ENCODE data around the gene SCRN3.

Gene SCRN3

DNA sequence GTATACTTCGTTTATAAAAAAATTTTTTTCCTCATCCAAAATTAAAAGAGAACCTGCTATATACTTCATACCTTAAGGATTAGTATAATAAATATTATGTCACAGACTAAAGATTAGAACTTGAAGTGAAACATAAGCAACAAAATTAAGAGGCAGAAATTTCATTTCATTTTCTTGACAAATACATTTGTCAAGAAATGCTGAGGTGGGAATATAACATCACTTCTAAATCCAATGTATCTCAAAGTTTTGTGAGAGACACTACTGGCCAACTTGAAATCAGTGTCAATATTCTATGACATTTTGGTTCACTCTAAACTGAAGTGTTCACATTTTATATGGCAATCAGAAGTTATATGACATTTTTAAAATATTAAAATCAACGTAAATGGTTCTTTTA, 43.8 kb downstream of the SCRN3 start:
- no peak for ATAC-seq
- no peak overlapping the region for H3K4me3 Mint-ChIP-seq
- no peak overlapping the region for H3K27ac Mint-ChIP-seq
- no peaks in the 10 kb centered on the region for H3K4me1 Mint-ChIP-seq
- H3K36me3 Mint-ChIP-seq (ENCODE audit: low read depth): peaks cover 10% of the 10 kb centered on the region
- no peaks in the 10 kb centered on the region for H3K27me3 Mint-ChIP-seq
- DNase-seq: no peak
- H3K9me3 Mint-ChIP-seq: no peaks in the 10 kb centered on the region

DNA sequence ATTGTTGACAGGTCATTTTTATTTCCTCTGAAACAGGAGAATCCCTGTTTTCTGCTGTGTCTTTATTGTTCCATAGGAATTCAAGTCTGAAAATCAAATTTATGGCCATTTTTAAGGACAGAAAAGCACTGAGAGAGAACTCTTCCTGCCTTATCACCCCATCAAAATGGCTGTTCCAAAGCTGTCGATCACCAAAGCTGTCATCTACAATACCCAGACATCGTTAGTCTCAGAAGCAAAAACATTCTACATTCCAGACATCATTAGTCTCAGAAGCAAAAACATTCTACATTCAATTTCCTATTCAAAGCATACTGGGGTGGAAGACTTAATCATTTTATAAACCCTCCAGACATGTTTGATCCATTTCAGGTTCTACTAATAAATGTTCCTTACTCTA, 44.4 kb downstream of the SCRN3 start:
- ATAC-seq (no peak), DNase-seq (no peak)
- H3K9me3 Mint-ChIP-seq: no peaks in the 10 kb centered on the region
- H3K27me3 Mint-ChIP-seq: no peaks in the 10 kb centered on the region
- peaks cover 10% of the 10 kb centered on the region for H3K36me3 Mint-ChIP-seq (ENCODE audit: low read depth)
- no peak overlapping the region for H3K27ac Mint-ChIP-seq
- no peaks in the 10 kb centered on the region for H3K4me1 Mint-ChIP-seq
- H3K4me3 Mint-ChIP-seq: no peak overlapping the region

DNA sequence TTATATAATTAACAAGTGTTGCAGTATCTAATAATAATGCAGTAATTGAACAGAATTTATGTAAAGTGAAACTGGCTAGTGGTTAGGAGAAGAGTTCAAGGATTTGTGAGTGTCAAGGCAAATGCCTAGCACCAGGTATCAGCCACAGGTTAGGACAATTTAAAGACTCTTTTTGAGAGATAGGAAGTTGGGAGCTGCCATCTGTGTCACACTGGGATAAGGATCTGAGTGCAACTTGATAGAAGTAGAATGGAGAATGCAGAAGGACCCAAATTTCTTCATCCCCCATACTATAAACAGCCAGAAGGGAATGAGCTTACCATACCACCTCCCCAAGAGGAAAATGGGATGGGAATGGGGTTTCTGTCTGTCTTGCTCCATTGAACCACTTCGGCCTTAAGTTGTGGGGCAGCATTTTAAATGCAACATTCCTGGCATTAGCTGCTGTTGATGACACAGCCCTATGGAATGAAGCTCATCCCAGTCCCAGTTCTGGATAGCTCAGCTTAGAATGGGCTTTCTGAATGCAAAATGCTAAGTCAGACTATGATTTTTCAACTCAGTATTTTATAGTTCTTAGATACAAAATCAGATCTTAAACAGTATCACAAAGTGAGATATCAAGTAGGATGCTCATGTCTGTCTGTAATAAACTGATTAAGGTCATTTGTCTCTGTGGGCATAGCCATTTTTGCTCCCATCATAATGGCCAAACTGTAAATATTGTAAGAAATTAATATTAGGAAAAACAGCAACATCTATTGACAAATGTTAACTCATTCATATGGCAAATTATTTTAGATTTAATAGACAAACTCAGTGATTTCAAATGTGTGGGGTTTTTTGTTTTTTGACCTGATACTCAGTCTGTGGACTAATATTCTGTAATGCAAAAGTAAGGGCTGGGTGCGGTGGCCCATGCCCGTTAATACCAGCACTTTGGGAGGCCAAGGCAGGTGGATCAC, 47.3 kb downstream of the SCRN3 start:
- Mint-ChIP-seq H3K4me1 (no peaks in the 10 kb centered on the region), H3K27me3 (no peaks in the 10 kb centered on the region), H3K27ac (no peak overlapping the region), H3K36me3 (ENCODE audit: low read depth) (peaks cover 6% of the 10 kb centered on the region), H3K9me3 (no peaks in the 10 kb centered on the region), H3K4me3 (no peak overlapping the region)
- no peak for DNase-seq
- ATAC-seq: no peak

DNA sequence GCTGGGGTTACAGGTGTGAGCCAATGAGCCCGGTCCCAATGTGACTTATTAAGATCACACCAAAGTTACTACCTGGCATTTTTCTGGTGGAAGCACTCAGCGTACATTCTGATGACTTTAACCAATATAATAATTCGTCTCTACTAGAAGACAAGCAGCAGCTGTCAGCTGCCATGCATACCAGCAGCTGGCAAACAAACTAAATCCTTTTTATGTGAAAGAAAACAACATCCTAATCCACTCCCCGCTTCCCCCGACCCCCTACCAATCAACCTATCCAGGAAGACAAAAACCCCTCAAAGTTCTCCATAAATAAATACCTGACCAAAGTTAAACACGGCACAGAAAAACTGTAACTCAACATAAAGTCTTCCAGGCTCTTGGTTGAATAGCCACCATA, 49.2 kb downstream of the SCRN3 start:
- no peaks in the 10 kb centered on the region for H3K4me1 Mint-ChIP-seq
- DNase-seq: no peak
- H3K27me3 Mint-ChIP-seq: no peaks in the 10 kb centered on the region
- peaks cover 6% of the 10 kb centered on the region for H3K36me3 Mint-ChIP-seq (ENCODE audit: low read depth)
- H3K27ac Mint-ChIP-seq: no peak overlapping the region
- ATAC-seq: no peak
- no peaks in the 10 kb centered on the region for H3K9me3 Mint-ChIP-seq
- no peak overlapping the region for H3K4me3 Mint-ChIP-seq

DNA sequence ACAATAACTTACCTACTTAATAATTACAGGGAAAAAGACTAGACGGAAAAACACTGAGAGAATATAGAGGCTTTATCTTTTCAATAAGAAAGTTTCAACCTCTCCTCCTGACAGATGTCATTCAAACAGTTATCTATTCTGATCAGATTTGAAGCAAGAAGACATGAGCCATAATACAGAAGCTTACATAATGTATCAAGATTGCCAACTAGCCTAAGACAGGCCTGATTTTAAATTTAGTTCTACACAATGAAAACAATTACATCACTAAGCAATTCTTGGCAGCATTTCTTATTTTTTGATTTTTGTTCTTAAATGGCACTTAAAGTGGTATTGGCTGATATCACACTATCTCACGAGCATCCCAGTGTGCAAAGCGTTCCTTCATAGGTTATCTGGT, 49.7 kb downstream of the SCRN3 start:
- DNase-seq (no peak), ATAC-seq (no peak)
- Mint-ChIP-seq H3K9me3 (no peaks in the 10 kb centered on the region), H3K4me1 (peaks cover 4% of the 10 kb centered on the region), H3K27me3 (no peaks in the 10 kb centered on the region), H3K4me3 (no peak overlapping the region), H3K36me3 (ENCODE audit: low read depth) (peaks cover 6% of the 10 kb centered on the region), H3K27ac (no peak overlapping the region)

DNA sequence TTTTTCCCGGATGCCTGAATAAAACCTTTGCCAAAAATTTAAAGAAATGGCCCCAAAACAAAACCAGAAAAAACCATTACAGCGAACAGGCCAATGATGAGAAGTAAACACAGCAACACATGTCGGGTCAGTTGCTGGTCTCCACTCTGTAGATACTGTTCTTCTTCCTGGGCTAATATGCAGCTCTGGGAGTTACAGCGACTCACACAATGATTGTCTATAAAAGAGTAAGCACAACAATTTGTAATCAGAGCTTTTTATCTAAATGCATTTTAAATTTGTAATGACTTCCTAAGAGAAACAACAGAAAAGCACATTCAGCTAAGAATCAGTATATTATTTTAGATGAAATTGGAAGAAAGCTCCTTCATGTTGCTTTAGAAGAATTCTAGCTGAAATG, 51.0 kb downstream of the SCRN3 start:
- no peaks in the 10 kb centered on the region for H3K27me3 Mint-ChIP-seq
- H3K9me3 Mint-ChIP-seq: no peaks in the 10 kb centered on the region
- DNase-seq (no peak), ATAC-seq (no peak)
- peaks cover 6% of the 10 kb centered on the region for H3K4me1 Mint-ChIP-seq
- H3K27ac Mint-ChIP-seq: no peak overlapping the region
- peaks cover 3% of the 10 kb centered on the region for H3K36me3 Mint-ChIP-seq (ENCODE audit: low read depth)
- no peak overlapping the region for H3K4me3 Mint-ChIP-seq

DNA sequence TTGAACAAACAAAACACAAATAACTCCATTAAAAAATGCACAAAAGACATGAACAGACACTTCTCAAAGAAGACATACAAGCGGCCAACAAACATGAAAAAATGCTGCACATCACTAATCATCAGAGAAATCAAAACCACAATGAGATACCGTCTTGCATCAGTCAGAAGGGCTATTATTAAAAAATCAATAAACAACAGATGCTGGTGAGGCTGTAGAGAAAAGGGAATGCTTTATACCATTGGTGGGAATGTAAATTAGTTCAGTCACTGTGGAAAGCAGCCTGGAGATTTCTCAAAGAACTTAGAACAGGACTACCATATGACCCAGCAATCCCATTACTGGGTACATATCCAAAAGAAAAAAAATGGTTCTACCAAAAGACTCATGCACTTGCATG, 53.5 kb downstream of the SCRN3 start:
- Mint-ChIP-seq H3K27ac (no peak overlapping the region), H3K4me3 (no peak overlapping the region), H3K4me1 (peaks cover 6% of the 10 kb centered on the region), H3K27me3 (no peaks in the 10 kb centered on the region), H3K36me3 (ENCODE audit: low read depth) (no peaks in the 10 kb centered on the region), H3K9me3 (no peaks in the 10 kb centered on the region)
- no peak for ATAC-seq
- no peak for DNase-seq

DNA sequence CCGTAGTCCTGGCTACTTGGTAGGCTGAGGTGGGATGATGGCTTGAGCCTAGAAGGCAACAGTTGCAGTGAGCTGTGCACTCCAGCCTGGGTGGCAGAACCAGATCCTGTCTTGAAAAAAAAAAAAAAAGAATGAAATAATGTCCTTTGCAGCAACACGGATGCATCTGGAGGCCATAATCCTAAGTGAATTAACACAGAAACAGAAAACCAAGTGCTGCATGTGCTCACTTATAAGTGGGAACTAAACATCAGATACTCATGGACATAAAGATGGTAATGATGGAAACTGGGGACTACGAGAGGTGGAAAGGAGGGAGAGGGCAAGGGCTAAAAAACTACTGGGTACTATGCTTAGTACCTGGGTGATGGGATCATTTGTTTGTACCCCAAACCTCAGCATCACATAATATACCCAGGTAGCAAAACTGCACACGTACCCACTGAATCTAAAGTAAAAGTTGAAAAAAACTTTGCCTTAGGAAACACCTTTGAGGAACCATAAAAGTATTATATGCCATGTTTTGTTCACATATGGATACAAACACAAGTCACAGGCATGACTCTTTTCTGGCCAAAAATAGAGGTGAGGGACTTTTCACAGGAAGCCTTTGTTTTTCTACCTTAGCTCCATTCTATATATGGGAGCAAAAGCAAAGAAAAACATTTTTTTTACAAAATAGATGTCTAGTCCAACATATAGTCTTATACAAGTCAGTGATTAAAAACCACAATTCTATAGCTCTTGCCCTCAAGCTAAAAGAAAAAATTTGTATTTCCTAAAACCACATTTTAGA, 54.7 kb downstream of the SCRN3 start:
- H3K4me3 Mint-ChIP-seq: no peak overlapping the region
- no peaks in the 10 kb centered on the region for H3K27me3 Mint-ChIP-seq
- H3K9me3 Mint-ChIP-seq: no peaks in the 10 kb centered on the region
- H3K27ac Mint-ChIP-seq: no peak overlapping the region
- no peak for ATAC-seq
- peaks cover 6% of the 10 kb centered on the region for H3K4me1 Mint-ChIP-seq
- H3K36me3 Mint-ChIP-seq (ENCODE audit: low read depth): no peaks in the 10 kb centered on the region
- DNase-seq: no peak

DNA sequence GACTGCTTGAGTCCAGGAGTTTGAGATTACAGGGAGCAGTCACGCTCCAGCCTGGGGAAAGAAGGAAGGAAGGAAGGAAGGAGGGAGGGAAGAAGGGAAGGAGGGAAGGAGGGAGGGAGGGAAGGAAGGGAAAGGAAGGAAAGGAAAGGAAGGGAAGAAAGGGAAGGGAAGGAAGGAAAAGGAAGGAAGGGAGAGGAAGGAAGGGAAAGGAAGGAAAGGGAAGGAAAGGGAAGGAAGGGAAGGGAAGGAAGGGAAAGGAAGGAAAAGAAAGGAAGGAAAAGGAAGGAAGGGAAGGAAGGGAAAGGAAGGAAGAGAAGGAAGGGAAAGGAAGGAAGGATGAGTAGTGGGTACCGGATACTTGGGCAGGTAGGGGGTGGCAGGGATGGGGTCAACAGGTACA, 59.0 kb downstream of the SCRN3 start:
- no peaks in the 10 kb centered on the region for H3K27me3 Mint-ChIP-seq
- H3K4me3 Mint-ChIP-seq: no peak overlapping the region
- DNase-seq (no peak), ATAC-seq (no peak)
- H3K9me3 Mint-ChIP-seq: no peaks in the 10 kb centered on the region
- H3K27ac Mint-ChIP-seq: no peak overlapping the region
- H3K4me1 Mint-ChIP-seq: peaks cover 6% of the 10 kb centered on the region
- no peaks in the 10 kb centered on the region for H3K36me3 Mint-ChIP-seq (ENCODE audit: low read depth)

DNA sequence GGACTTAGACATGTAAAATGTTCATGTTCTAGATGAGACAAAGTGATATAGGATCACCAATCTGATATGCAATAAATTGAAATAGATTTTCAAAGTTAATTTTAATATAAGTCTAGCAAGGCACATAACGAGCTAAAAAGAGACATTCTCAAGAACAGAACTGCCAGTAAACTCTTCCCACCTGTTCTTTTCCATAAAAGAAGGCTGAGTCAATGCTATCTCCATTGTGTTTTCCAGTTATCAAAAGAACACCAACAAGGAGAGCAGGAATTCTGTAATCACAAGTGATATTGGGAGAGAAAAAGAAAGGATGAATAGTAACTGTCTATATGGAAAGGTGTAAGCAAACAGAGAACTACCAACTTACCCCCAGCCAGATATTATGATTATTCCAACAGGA, 65.7 kb downstream of the SCRN3 start:
- no peak overlapping the region for H3K27ac Mint-ChIP-seq

DNA sequence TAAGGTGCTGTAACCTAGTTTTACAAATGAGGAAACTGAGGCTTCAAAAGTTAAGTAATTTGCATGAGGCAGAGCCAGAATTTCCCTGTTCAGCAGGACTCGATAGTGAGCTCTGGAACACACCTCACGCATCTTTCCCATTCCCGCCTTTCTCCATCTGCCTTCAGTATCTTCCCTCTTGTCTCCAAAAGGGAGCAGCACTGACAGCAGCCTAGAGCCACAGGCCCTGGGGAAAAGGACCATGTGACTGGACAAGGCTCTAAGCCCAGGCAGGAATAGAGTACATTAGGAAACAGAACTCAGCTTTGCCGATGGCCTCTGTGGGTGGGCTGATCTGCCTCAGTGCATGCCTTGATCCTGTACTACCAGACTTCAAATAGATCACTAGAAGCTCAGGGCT, 69.8 kb downstream of the SCRN3 start:
- Mint-ChIP-seq H3K27ac (no peak overlapping the region), H3K36me3 (ENCODE audit: low read depth) (peaks cover 1% of the 10 kb centered on the region), H3K27me3 (no peaks in the 10 kb centered on the region), H3K9me3 (no peaks in the 10 kb centered on the region), H3K4me3 (no peak overlapping the region), H3K4me1 (no peaks in the 10 kb centered on the region)
- ATAC-seq (no peak), DNase-seq (no peak)

More for the DNA sequence above, 65.7 kb downstream of the SCRN3 start:
- Mint-ChIP-seq H3K4me1 (no peaks in the 10 kb centered on the region), H3K27me3 (no peaks in the 10 kb centered on the region), H3K4me3 (no peak overlapping the region), H3K9me3 (no peaks in the 10 kb centered on the region), H3K36me3 (ENCODE audit: low read depth) (no peaks in the 10 kb centered on the region)
- DNase-seq (no peak), ATAC-seq (no peak)

DNA sequence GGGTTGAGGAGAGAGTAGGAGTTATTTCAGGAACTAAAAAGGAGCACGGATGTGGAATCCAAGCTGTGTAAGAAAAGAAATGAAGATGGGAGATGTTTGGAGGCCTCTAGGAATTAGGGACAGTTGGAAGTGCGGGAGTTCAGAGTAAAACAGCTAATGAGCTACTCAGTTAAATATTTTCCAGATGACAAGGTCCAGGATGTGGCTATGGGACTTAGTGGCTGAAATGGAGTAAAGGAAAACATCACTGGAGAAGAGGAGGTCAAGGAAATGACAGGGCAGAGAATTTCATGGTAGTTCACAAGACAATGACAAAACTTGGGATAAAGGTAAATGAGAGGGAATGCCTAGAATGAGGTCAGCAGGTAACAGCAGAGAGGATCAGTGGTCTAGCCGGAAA, 78.3 kb downstream of the SCRN3 start:
- no peak overlapping the region for H3K27ac Mint-ChIP-seq

DNA sequence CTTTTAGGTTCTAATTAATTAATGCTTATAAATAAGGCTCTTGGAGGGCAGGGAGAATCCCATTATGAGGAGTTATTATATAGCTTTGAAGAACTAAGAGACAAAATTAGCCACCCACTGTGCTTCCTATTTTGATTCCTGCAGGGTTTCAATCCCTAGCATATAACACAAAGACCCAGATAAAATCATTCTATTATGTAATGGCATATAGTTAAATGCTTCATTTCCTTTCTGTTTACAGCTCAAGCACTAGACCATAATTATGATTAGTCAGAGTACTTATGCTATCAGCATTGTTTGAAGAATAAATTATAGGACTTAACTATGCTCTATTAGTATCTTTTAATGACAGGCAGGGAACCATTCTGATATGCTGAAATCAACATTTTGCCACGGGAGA, 82.2 kb downstream of the SCRN3 start:
- no peak for DNase-seq

More for the DNA sequence above, 78.3 kb downstream of the SCRN3 start:
- Mint-ChIP-seq H3K9me3 (no peaks in the 10 kb centered on the region), H3K27me3 (no peaks in the 10 kb centered on the region), H3K4me3 (no peak overlapping the region), H3K36me3 (ENCODE audit: low read depth) (peaks cover 3% of the 10 kb centered on the region), H3K4me1 (peaks cover 13% of the 10 kb centered on the region)
- DNase-seq (no peak), ATAC-seq (no peak)

More for the DNA sequence above, 82.2 kb downstream of the SCRN3 start:
- Mint-ChIP-seq H3K27me3 (no peaks in the 10 kb centered on the region), H3K27ac (no peak overlapping the region), H3K9me3 (no peaks in the 10 kb centered on the region), H3K4me1 (peaks cover 11% of the 10 kb centered on the region), H3K4me3 (no peak overlapping the region), H3K36me3 (ENCODE audit: low read depth) (peaks cover 14% of the 10 kb centered on the region)
- no peak for ATAC-seq

All from activated naive CD8-positive, alpha-beta T cell treated with anti-CD3 and anti-CD28 coated beads, Interleukin-2, amount 50 U/mL, for 24 hours (primary cell).